WTC11 (cell line): ENCODE data around the gene RMND5A. TPM values are rescaled to one million over a fixed set of nuclear protein-coding genes. Genes with fewer than 3 reads are reported as not detected.

Experiments
- ATAC-seq: fragments of 200-7000 bp; cut with Tn5 transposase; 2 replicates; pipeline ENCODE4 v1.10.0; 2021; ENCODE audit warnings: mild to moderate bottlenecking, moderate library complexity
- CTCF ChIA-PET: fragments of 300-600 bp; sonication (Branson Sonifier 250); formaldehyde crosslinking; loops from one replicate; lab custom pipeline; 2021; ENCODE audit warnings: antibody characterized with exemption; lab: Charles Lee
- POLR2A ChIA-PET: fragments of 350-600 bp; sonication (Branson Sonifier 250); formaldehyde crosslinking; loops from one replicate; lab custom pipeline; 2021; ENCODE audit warnings: antibody characterized with exemption; lab: Charles Lee
- DNase-seq: peaks from one replicate; pipeline ENCODE4 v3.0.0; 2021; ENCODE audit warnings: low spot score
- H3K27ac Mint-ChIP-seq: 2 replicates; pipeline ENCODE4 v1.8.0; 2021; ENCODE audit warnings: mixed read lengths
- H3K27me3 Mint-ChIP-seq: 2 replicates; pipeline ENCODE4 v1.8.0; 2021; ENCODE audit warnings: low read depth, mild to moderate bottlenecking, moderate library complexity, mixed read lengths
- H3K36me3 Mint-ChIP-seq: 2 replicates; pipeline ENCODE4 v1.8.0; 2021; ENCODE audit warnings: mixed read lengths
- H3K4me1 Mint-ChIP-seq: 2 replicates; pipeline ENCODE4 v1.8.0; 2022; ENCODE audit warnings: mixed read lengths
- H3K4me3 Mint-ChIP-seq: 2 replicates; pipeline ENCODE4 v1.8.0; 2021; ENCODE audit warnings: mild to moderate bottlenecking, moderate library complexity, mixed read lengths
- H3K9me3 Mint-ChIP-seq: 2 replicates; pipeline ENCODE4 v1.8.0; 2021; ENCODE audit warnings: mixed read lengths
- ATF2 ChIP-seq: sonication (generic); formaldehyde crosslinking; IDR thresholded peaks from 2 replicates; pipeline ENCODE4 v1.8.1; 2022; ENCODE audit warnings: low read depth, missing genetic modification reagents, borderline replicate concordance
- ATF6 ChIP-seq: sonication (generic); formaldehyde crosslinking; IDR thresholded peaks from 2 replicates; pipeline ENCODE4 v1.8.1; 2023; ENCODE audit warnings: mild to moderate bottlenecking, missing genetic modification reagents
- CREM ChIP-seq: sonication (generic); formaldehyde crosslinking; IDR thresholded peaks from 2 replicates; pipeline ENCODE4 v1.8.1; 2022; ENCODE audit warnings: mild to moderate bottlenecking, missing genetic modification reagents, moderate library complexity
- ELF4 ChIP-seq: sonication (generic); formaldehyde crosslinking; IDR thresholded peaks from 2 replicates; pipeline ENCODE4 v1.8.1; 2022; ENCODE audit warnings: low read depth, mild to moderate bottlenecking, moderate library complexity, missing genetic modification reagents
- FOXK1 ChIP-seq: sonication (generic); formaldehyde crosslinking; IDR thresholded peaks from 2 replicates; pipeline ENCODE4 v1.8.0; 2022; ENCODE audit warnings: mild to moderate bottlenecking, moderate library complexity, missing genetic modification reagents
- MAX ChIP-seq: sonication (generic); formaldehyde crosslinking; IDR thresholded peaks from 2 replicates; pipeline ENCODE4 v1.8.0; 2022; ENCODE audit warnings: mild to moderate bottlenecking, missing genetic modification reagents
- NFATC4 ChIP-seq: fragments of 250-450 bp; sonication (Bioruptor Pico); IDR thresholded peaks from 2 replicates; pipeline ENCODE4 v1.9.0; 2021; ENCODE audit warnings: mild to moderate bottlenecking
- NR1H2 ChIP-seq: sonication (generic); formaldehyde crosslinking; IDR thresholded peaks from 2 replicates; pipeline ENCODE4 v1.9.0; 2021; ENCODE audit warnings: mild to moderate bottlenecking, moderate library complexity, missing genetic modification reagents
- PRDM15 ChIP-seq: sonication (generic); formaldehyde crosslinking; IDR thresholded peaks from 2 replicates; pipeline ENCODE4 v1.8.0; 2022; ENCODE audit warnings: missing genetic modification reagents
- SMAD4 ChIP-seq: sonication (generic); formaldehyde crosslinking; IDR thresholded peaks from 2 replicates; pipeline ENCODE4 v1.8.0; 2022; ENCODE audit warnings: mild to moderate bottlenecking, missing genetic modification reagents
- TEAD1 ChIP-seq: sonication (generic); formaldehyde crosslinking; IDR thresholded peaks from 2 replicates; pipeline ENCODE4 v1.8.0; 2022; ENCODE audit warnings: mild to moderate bottlenecking, missing genetic modification reagents
- USF1 ChIP-seq: sonication (generic); formaldehyde crosslinking; IDR thresholded peaks from 2 replicates; pipeline ENCODE4 v1.8.0; 2022; ENCODE audit warnings: mild to moderate bottlenecking, missing genetic modification reagents
- ZBTB21 ChIP-seq: sonication (generic); formaldehyde crosslinking; IDR thresholded peaks from 2 replicates; pipeline ENCODE4 v1.8.1; 2023; ENCODE audit warnings: mild to moderate bottlenecking, missing genetic modification reagents, borderline replicate concordance
- ZBTB43 ChIP-seq: sonication (generic); formaldehyde crosslinking; IDR thresholded peaks from 2 replicates; pipeline ENCODE4 v1.8.1; 2023; ENCODE audit warnings: mild to moderate bottlenecking, missing genetic modification reagents
- ZNF121 ChIP-seq: sonication (generic); formaldehyde crosslinking; IDR thresholded peaks from 2 replicates; pipeline ENCODE4 v1.8.0; 2023; ENCODE audit warnings: missing genetic modification reagents
- ZNF532 ChIP-seq: fragments of 250-450 bp; sonication (Bioruptor Pico); IDR thresholded peaks from 2 replicates; pipeline ENCODE4 v1.9.0; 2021; ENCODE audit warnings: mild to moderate bottlenecking, borderline replicate concordance
- total RNA-seq: library from RNA; stranded (reverse); gene quantifications from 3 replicates; pipeline ENCODE4 v1.2.3, GENCODE V29; 2021

The RMND5A gene
- total RNA-seq, 1 experiment from 2014 or later: 55.4 TPM

GRCh38 chr2:86686905-86687304 is 33.2 kb upstream of the RMND5A start:
- CTCF ChIA-PET: no interaction called here
- H3K36me3 Mint-ChIP-seq: peaks cover 2% of the 10 kb centered on the region; the same call in 1 of the 2 replicates
- H3K9me3 Mint-ChIP-seq: peaks cover 8% of the 10 kb centered on the region
- H3K27ac Mint-ChIP-seq: no peak overlapping the region
- TF ChIP-seq NR1H2 (CRISPR knock-in tag) (no peak), TEAD1 (CRISPR knock-in tag) (no peak), ATF2 (CRISPR knock-in tag) (no peak), FOXK1 (CRISPR knock-in tag) (no peak), ZBTB21 (CRISPR knock-in tag) (no peak)
- DNase-seq: no peak
- no peak for ATAC-seq
- POLR2A ChIA-PET: no interaction called here
- H3K4me1 Mint-ChIP-seq: no peaks in the 10 kb centered on the region
- no peaks in the 10 kb centered on the region for H3K27me3 Mint-ChIP-seq
- no peak overlapping the region for H3K4me3 Mint-ChIP-seq

GRCh38 chr2:86695053-86695691 is 24.9 kb upstream of the RMND5A start:
- POLR2A ChIA-PET: no interaction called here
- ATAC-seq (no peak), DNase-seq (no peak)
- peaks cover 27% of the 10 kb centered on the region for H3K36me3 Mint-ChIP-seq
- no peak overlapping the region for H3K4me3 Mint-ChIP-seq
- no peaks in the 10 kb centered on the region for H3K4me1 Mint-ChIP-seq
- H3K9me3 Mint-ChIP-seq: peaks cover 38% of the 10 kb centered on the region
- no peaks in the 10 kb centered on the region; the same call in 1 of the 2 replicates for H3K27me3 Mint-ChIP-seq
- CTCF ChIA-PET: no interaction called here
- H3K27ac Mint-ChIP-seq: no peak overlapping the region
- TF ChIP-seq CREM (CRISPR knock-in tag): no peak
- no peak for TF ChIP-seq SMAD4
- TF ChIP-seq USF1: no peak
- TF ChIP-seq ATF6 (CRISPR knock-in tag): no peak
- no peak for TF ChIP-seq PRDM15 (CRISPR knock-in tag)
- TF ChIP-seq ZBTB43 (CRISPR knock-in tag): no peak
- no peak for TF ChIP-seq ZNF121 (CRISPR knock-in tag)
- TF ChIP-seq ZNF532: no peak
- TF ChIP-seq ELF4 (CRISPR knock-in tag): no peak
- TF ChIP-seq NFATC4 (CRISPR knock-in tag): no peak
- TF ChIP-seq MAX (CRISPR knock-in tag): no peak
